HG02588 (cell line): ENCODE measurements around the gene STK31.
"Not testable (repeated sequence)": the region's sequence is repeated elsewhere in the genome, so short reads cannot be mapped to it uniquely, and the experiment has no call there.

Source experiments
- ATAC-seq: cut with Tn5 transposase; IDR thresholded peaks from one replicate; pipeline ENCODE4 v1.9.1; 2021; ENCODE audit warnings: mild to moderate bottlenecking, moderate library complexity; ENCODE audit not compliant: unreplicated experiment

Gene STK31

GRCh38 chr7:23788843-23789242 lies 78.8 kb downstream of the STK31 start:
- ATAC-seq = no peak

DNA sequence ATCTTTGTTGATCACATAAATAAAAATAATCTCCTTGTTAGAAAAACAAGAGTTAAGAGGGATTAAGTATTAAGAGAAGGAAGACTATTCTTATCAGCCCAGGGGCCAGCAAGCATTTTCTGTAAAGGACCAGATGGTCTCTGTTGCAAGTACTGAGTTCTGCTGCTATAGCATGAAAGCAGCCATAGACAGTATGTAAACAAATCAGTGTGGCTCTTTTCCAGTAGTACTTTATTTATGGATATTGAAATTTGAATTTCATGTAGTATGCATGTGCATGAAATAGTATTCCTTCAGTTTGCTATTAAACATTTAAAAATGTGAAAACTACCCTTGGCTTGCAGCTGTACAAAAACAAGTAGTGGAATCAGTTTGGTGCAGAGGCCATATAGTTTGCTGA lies 81.7 kb downstream of the STK31 start:
- no peak for ATAC-seq

DNA sequence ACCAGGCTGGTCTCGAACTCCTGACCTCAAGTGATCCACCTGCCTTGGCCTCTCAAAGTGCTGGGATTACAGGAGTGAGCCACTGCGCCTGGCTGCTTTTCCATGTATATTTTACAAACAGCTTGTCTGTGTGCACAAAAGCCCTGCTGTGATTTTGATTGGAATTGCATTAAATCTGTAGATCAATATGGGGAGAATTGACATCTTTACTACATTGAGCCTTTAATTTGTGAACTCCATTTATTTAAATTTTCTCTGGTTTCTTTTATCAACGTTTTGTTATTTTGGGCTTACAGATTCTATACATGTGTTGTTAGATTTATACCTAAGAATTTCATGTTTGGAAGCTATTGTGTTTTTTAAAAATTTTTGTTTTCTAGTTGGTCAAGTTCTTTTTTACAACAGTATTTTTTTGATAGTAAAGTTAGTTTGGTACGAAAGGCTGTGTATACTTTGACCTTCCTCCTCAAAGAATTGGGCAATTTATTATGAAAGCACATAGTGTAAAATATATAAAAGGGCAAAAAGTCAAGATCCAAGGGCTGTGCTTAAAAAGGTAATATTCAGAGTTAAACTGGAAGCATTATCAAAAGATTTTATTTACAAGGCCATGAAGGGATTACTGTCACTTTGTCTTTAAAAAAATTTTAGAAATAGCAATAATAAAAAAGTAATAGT lies 92.8 kb downstream of the STK31 start:
- no peak for ATAC-seq

DNA sequence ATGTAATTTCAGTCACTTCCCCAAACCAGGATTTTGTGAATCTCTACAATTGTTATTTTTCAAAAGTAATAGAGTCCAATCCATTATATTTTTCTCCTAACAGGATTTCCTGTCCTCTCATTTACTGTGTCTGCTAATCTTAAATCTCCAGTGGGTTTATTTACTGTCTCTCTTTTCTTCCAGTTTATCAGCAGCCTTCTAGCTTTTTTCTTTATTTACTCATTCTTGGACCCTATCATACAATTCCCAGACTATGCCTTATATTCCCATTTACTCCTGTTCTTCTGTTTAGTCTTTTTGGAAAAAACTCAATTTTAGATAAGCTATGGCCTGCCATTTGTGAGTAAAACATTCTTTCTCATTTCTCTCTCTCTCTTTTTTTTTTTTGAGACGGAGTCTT lies 94.7 kb downstream of the STK31 start:
- ATAC-seq = no peak

DNA sequence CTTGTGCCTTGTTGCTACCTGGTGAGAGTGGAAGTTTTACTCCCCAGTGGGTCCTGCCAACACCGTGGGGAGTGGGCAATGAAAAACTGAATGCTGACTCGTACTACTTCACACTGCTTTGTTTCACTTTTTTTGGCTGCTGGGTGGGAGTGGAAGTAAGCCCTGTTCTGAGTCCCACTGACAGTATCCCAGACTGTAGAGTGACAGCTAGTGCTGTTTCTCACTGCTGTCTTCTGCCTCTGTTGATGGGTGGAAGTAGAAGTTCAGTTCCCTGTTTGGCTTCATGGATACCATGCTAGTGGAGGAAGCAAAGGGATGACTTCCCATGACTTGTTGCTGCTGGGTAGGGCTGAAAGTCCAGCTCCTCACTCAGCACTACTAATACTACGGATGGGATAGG lies 98.4 kb downstream of the STK31 start:
- ATAC-seq = no peak

- ATAC-seq = no peak
Measured at GRCh38 chr7:23810099-23810498, 100.1 kb downstream of the STK31 start.

DNA sequence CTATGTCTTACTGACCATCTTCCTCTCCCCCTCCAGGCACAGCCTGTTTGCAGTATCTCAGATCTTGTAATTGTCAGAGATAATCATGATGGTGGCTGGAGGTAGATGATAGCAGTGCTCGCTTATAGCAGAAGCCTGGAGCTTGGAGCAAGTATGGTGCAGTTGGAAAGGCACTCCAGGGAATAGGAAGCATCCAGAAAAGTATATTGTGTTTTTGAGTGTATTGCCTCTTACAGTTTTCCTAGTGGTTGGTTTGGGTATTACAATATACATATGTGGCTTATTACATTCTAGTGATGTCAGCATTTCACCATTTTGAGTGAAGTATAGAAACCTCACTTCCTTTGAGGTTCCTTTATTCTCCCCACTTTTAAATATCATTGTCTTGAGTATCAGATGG lies 101.5 kb downstream of the STK31 start:
- no peak for ATAC-seq

GRCh38 chr7:23828125-23828524 lies 118.1 kb downstream of the STK31 start:
- ATAC-seq = not testable (repeated sequence)

GRCh38 chr7:23832733-23833132 lies 122.7 kb downstream of the STK31 start:
- not testable (repeated sequence) for ATAC-seq

DNA sequence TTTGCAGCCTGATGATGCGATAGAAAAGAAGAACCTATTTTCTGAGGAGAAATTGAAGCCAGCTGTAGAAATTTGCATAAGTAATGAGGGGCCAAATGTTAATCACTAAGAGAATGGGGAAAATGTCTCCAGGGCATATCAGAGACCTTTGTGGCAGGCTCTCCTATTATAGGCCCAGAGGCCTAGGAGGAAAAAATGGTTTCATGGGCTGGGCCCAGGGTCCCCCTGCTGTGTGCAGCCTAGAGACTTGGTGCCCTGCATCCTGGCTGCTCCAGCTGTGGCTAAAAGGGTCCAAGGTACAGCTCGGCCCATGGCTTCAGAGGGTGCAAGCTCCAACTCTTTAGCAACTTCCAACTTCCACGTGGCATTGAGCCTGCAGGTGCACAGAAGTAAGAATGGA lies 123.4 kb downstream of the STK31 start:
- ATAC-seq = no peak

DNA sequence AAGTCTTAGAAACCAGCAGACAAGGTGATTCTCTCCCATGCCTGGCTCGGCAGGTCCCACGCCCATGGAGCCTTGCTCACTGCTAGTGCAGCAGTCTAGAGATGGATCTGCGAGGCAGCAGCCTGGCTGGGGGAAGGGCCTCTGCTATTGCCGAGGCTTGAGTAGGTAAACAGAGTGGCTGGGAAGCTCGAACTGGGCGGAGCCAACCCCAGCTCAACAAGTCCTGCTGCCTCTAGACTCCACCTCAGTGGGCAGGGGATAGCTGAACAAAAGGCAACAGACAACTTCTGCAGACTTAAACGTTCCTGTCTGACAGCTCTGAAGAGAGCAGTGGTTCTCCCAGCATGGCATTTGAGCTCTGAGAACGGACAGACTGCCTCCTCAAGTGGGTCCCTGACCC lies 134.8 kb downstream of the STK31 start:
- ATAC-seq = not testable (repeated sequence)

- ATAC-seq = no peak
Measured at GRCh38 chr7:23852135-23852534, 142.1 kb downstream of the STK31 start.

DNA sequence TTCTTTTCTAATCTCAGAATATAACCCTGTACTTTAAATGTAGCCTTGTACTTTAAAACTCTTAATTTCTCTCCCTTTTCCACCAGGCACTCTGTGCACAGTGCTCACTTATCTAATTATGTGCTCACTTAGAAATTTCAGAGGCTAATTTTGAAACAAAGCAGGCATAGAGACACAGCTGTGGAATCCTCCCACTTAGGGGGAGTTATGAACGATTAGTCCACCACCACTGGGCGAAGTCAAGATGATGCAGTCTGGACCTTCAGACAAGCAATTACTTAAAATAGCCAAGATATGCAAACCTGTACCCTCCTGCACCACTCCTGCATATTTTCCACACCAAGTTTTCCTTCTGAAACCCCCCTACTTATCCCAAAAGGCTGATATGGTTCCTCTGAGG lies 143.0 kb downstream of the STK31 start:
- ATAC-seq = no peak

DNA sequence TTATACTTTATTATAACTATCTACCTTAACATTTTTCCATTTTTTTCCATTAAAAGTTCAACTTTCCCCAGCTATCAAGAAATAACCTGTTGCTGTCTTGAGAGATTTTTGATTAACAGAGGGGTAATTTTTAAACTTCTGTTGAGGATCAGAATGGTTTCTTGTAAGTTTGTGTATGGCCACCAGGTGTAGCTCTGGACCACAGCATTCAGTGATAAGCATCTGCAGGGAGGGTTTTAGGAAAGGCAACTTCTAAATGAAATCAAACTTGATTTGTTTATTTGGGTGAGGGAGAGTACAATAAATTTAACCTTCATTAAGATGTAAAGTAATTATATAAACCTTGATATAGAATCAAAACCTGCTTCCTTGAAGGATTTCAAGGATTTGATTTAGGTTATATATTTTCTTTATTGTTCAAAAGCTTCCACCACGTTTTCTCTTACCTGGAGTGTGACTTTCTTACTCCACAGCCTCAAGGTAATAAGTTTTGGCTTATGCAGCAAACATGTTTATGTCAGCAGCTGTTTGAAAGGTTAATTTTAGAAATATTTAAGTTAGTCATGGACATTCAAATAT lies 153.3 kb downstream of the STK31 start:
- no peak for ATAC-seq

GRCh38 chr7:23864973-23865372 lies 155.0 kb downstream of the STK31 start:
- ATAC-seq = no peak

- ATAC-seq = no peak
Measured at GRCh38 chr7:23873306-23873705, 163.3 kb downstream of the STK31 start.

DNA sequence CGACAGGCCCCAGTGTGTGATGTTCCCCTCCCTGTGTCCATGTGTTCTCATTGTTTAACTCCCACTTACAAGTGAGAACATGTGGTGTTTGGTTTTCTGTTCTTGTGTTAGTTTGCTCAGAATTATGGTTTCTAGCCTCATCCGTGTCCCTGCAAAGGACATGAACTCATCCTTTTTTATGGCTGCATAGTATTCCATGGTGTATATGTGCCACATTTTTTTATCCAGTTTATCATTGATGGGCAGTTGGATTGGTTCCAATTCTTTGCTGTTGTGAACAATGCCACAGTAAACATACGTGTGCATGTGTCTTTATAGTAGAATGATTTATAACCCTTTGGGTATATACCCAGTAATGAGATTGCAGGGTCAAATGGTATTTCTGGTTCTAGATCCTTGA lies 166.5 kb downstream of the STK31 start:
- not testable (repeated sequence) for ATAC-seq
